GM23338 (cell line): ENCODE data around the gene TOMM5. TPM values are rescaled to one million over a fixed set of nuclear protein-coding genes. Genes with fewer than 3 reads are reported as not detected.

Source experiments
- ATAC-seq: fragments of 200-7000 bp; cut with Tn5 transposase; 3 replicates; pipeline ENCODE4 v1.9.1; 2020
- DNase-seq: peaks from one replicate; pipeline ENCODE4 v3.0.0-alpha.2; 2015; ENCODE audit warnings: low spot score
- H2AFZ ChIP-seq: fragments of 200-600 bp; sonication (generic); 2 replicates; pipeline ENCODE4 v1.8.0; 2016; ENCODE audit warnings: antibody characterized with exemption, mild to moderate bottlenecking, moderate library complexity
- H3F3A ChIP-seq: fragments of 200-600 bp; sonication (generic); replicated peaks from 2 replicates; pipeline ENCODE4 v1.8.0; 2017; ENCODE audit warnings: antibody characterized with exemption, mixed run types, low read depth
- H3K27ac ChIP-seq: fragments of 200-600 bp; sonication (generic); 2 replicates; pipeline ENCODE4 v1.6.1; 2016; ENCODE audit warnings: low read depth
- H3K27me3 ChIP-seq: fragments of 200-600 bp; sonication (generic); 2 replicates; pipeline ENCODE4 v1.8.0; 2016; ENCODE audit warnings: mild to moderate bottlenecking, mixed run types, moderate library complexity; ENCODE audit not compliant: insufficient read depth
- H3K36me3 ChIP-seq: fragments of 200-600 bp; sonication (generic); 2 replicates; pipeline ENCODE4 v1.8.0; 2016; ENCODE audit warnings: mild to moderate bottlenecking; ENCODE audit not compliant: insufficient read depth
- H3K4me1 ChIP-seq: fragments of 200-600 bp; sonication (generic); 2 replicates; pipeline ENCODE4 v1.8.0; 2016; ENCODE audit warnings: mild to moderate bottlenecking, moderate library complexity; ENCODE audit not compliant: insufficient read depth
- H3K4me2 ChIP-seq: fragments of 200-600 bp; sonication (generic); 2 replicates; pipeline ENCODE4 v1.7.1; 2017; ENCODE audit warnings: mixed run types
- H3K4me3 ChIP-seq: fragments of 200-600 bp; sonication (generic); 2 replicates; pipeline ENCODE4 v1.6.1; 2016; ENCODE audit warnings: mixed run types
- H3K79me2 ChIP-seq: fragments of 200-600 bp; sonication (generic); replicated peaks from 2 replicates; pipeline ENCODE4 v1.8.0; 2017; ENCODE audit warnings: mild to moderate bottlenecking; ENCODE audit not compliant: insufficient read depth
- H3K9me2 ChIP-seq: fragments of 200-600 bp; sonication (generic); 2 replicates; pipeline ENCODE4 v1.8.0; 2017; ENCODE audit not compliant: insufficient read depth
- H4K20me1 ChIP-seq: fragments of 200-600 bp; sonication (generic); replicated peaks from 2 replicates; pipeline ENCODE4 v1.8.0; 2017; ENCODE audit warnings: mild to moderate bottlenecking; ENCODE audit not compliant: insufficient read depth
- H3K27ac Mint-ChIP-seq: 2 replicates; pipeline ENCODE4 v1.8.0; 2020; ENCODE audit warnings: inconsistent platforms, mild to moderate bottlenecking, moderate library complexity, mixed read lengths
- H3K27me3 Mint-ChIP-seq: 3 replicates; pipeline ENCODE4 v1.8.0; 2022; ENCODE audit warnings: low read depth, mild to moderate bottlenecking, moderate library complexity, mixed read lengths, inconsistent platforms; ENCODE audit not compliant: insufficient read depth, poor library complexity
- H3K36me3 Mint-ChIP-seq: 3 replicates; pipeline ENCODE4 v1.8.0; 2021; ENCODE audit warnings: low read depth, mild to moderate bottlenecking, inconsistent platforms, moderate library complexity, mixed read lengths
- H3K4me1 Mint-ChIP-seq: 3 replicates; pipeline ENCODE4 v1.8.0; 2020; ENCODE audit warnings: mild to moderate bottlenecking, inconsistent platforms, mixed read lengths
- H3K4me3 Mint-ChIP-seq: 3 replicates; pipeline ENCODE4 v1.8.0; 2021; ENCODE audit warnings: moderate library complexity, mild to moderate bottlenecking, inconsistent platforms, mixed read lengths
- H3K9me3 Mint-ChIP-seq: 3 replicates; pipeline ENCODE4 v1.8.0; 2020; ENCODE audit warnings: moderate library complexity, mild to moderate bottlenecking, inconsistent platforms, mixed read lengths
- CREB1 ChIP-seq: fragments of 250-450 bp; sonication (Bioruptor Pico); IDR thresholded peaks from 2 replicates; pipeline ENCODE4 v1.5.0; 2020; ENCODE audit warnings: low read depth, mild to moderate bottlenecking, moderate library complexity
- CTCF ChIP-seq, 2 experiments: fragments of 200-600 bp in 1 of 2; sonication (generic) in 1 of 2; conservative IDR thresholded peaks; 2 replicates each; pipeline versions ENCODE4 v1.5.1 to v1.6.1; 2016 to 2017; ENCODE audit warnings: antibody characterized with exemption in 2 of 2, low read depth in 2 of 2, mild to moderate bottlenecking in 2 of 2, moderate library complexity in 1 of 2
- EZH2 ChIP-seq: fragments of 200-600 bp; sonication (generic); IDR thresholded peaks from one replicate; pipeline ENCODE4 v1.8.0; 2017; ENCODE audit warnings: antibody characterized with exemption, mild to moderate bottlenecking, low read depth; ENCODE audit not compliant: unreplicated experiment
- EZH2phosphoT487 ChIP-seq: fragments of 200-600 bp; sonication (generic); IDR thresholded peaks from one replicate; pipeline ENCODE4 v1.8.1; 2018; ENCODE audit warnings: antibody characterized with exemption; ENCODE audit not compliant: unreplicated experiment
- JUNB ChIP-seq: IDR thresholded peaks from one replicate; pipeline ENCODE4 v1.6.1; 2016; ENCODE audit warnings: antibody characterized with exemption; ENCODE audit not compliant: unreplicated experiment
- NANOG ChIP-seq: IDR thresholded peaks from 2 replicates; pipeline ENCODE4 v1.6.1; 2016; ENCODE audit warnings: antibody characterized with exemption, borderline replicate concordance
- REST ChIP-seq: IDR thresholded peaks from one replicate; pipeline ENCODE4 v1.6.1; 2018; ENCODE audit warnings: antibody characterized with exemption; ENCODE audit not compliant: unreplicated experiment
- ZNF114 ChIP-seq: fragments of 250-450 bp; sonication (Bioruptor Pico); IDR thresholded peaks from 2 replicates; pipeline ENCODE4 v1.5.0; 2020; ENCODE audit warnings: mild to moderate bottlenecking, moderate library complexity
- ZNF331 ChIP-seq: fragments of 250-450 bp; sonication (Bioruptor Pico); IDR thresholded peaks from 2 replicates; pipeline ENCODE4 v1.5.0; 2020; ENCODE audit warnings: low read depth, mild to moderate bottlenecking, moderate library complexity
- polyA plus RNA-seq: library from polyadenylated mRNA; unstranded; fragments of >200 nt; fragmentation: Nextera tagmentation; extraction: Ambion mirVana; gene quantifications from 2 replicates; pipeline ENCODE4 v1.2.1, GENCODE V29; 2016
- total RNA-seq: library from RNA; depleted of rRNA; stranded (reverse); fragments of >200 nt; shearing (Covaris generic); gene quantifications from 2 replicates; pipeline ENCODE4 v1.2.3, GENCODE V29; 2014
- TF ChIP-seq, protein P1 (sequence below): fragments of 250-450 bp; sonication (Bioruptor Pico); IDR thresholded peaks from 2 replicates; pipeline ENCODE4 v1.5.0; 2020; ENCODE audit warnings: mild to moderate bottlenecking, moderate library complexity

TOMM5 gene
- total and polyA plus RNA-seq, 2 experiments from 2014 or later = 158 to 529 TPM

- Histone ChIP-seq H3F3A (no peaks in the 10 kb centered on the region), H3K4me1 (no peaks in the 10 kb centered on the region; the same call in 1 of the 2 replicates), H4K20me1 (no peaks in the 10 kb centered on the region), H3K36me3 (no peaks in the 10 kb centered on the region), H2AFZ (no peak overlapping the region), H3K4me2 (no peak overlapping the region), H3K79me2 (no peaks in the 10 kb centered on the region), H3K4me3 (no peak overlapping the region), H3K27me3 (no peaks in the 10 kb centered on the region), H3K9me2 (no peaks in the 10 kb centered on the region), H3K27ac (no peak overlapping the region)
- Mint-ChIP-seq H3K4me1 (no peaks in the 10 kb centered on the region; the same call in 2 of the 3 replicates), H3K36me3 (no peaks in the 10 kb centered on the region), H3K27me3 (no peaks in the 10 kb centered on the region), H3K4me3 (no peak overlapping the region), H3K27ac (no peak overlapping the region), H3K9me3 (no peaks in the 10 kb centered on the region)
- ATAC-seq (peak; percentile 26; the same call in 1 of the 3 replicates), DNase-seq (peak; percentile 17)
- TF ChIP-seq NANOG = no peak
- TF ChIP-seq JUNB = no peak
- no peak for TF ChIP-seq CREB1 (CRISPR knock-in tag)
Observed at GRCh38 chr9:37617832-37618231, 25.4 kb upstream of the TOMM5 start.

DNA sequence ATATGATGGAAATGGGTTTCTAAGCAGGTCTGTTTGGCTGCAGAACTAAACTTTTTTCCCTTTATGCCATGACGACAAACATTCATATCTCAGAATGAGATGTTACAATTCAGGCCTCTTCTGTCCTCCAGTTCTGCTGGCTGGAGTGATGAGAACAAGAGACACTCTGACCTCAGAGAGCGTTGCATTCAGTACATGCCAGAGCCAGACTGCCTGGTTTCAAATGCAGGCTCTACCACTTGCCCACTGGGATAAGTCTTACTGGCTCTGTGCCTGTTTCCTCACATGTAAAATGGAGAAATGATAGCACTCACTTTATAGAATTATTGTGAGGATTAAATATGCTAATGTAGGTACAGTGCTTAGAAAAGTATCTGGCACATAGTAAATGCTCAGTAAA is 24.8 kb upstream of the TOMM5 start:
- no peaks in the 10 kb centered on the region for H3K79me2 ChIP-seq
- H3K9me3 Mint-ChIP-seq = no peaks in the 10 kb centered on the region
- H2AFZ ChIP-seq = no peak overlapping the region
- no peaks in the 10 kb centered on the region for H3K27me3 Mint-ChIP-seq
- no peaks in the 10 kb centered on the region for H3F3A ChIP-seq
- no peak overlapping the region for H3K4me2 ChIP-seq
- no peaks in the 10 kb centered on the region for H3K36me3 Mint-ChIP-seq
- H3K9me2 ChIP-seq = no peaks in the 10 kb centered on the region
- H3K27me3 ChIP-seq = no peaks in the 10 kb centered on the region
- H3K4me1 Mint-ChIP-seq = no peaks in the 10 kb centered on the region; the same call in 2 of the 3 replicates
- H3K4me3 Mint-ChIP-seq = no peak overlapping the region
- no peaks in the 10 kb centered on the region; the same call in 1 of the 2 replicates for H3K4me1 ChIP-seq
- H3K4me3 ChIP-seq = no peak overlapping the region
- H3K36me3 ChIP-seq = no peaks in the 10 kb centered on the region
- H3K27ac ChIP-seq = no peak overlapping the region
- no peaks in the 10 kb centered on the region for H4K20me1 ChIP-seq
- H3K27ac Mint-ChIP-seq = no peak overlapping the region
- DNase-seq = no peak
- ATAC-seq = no peak
- TF ChIP-seq, protein P1, sequence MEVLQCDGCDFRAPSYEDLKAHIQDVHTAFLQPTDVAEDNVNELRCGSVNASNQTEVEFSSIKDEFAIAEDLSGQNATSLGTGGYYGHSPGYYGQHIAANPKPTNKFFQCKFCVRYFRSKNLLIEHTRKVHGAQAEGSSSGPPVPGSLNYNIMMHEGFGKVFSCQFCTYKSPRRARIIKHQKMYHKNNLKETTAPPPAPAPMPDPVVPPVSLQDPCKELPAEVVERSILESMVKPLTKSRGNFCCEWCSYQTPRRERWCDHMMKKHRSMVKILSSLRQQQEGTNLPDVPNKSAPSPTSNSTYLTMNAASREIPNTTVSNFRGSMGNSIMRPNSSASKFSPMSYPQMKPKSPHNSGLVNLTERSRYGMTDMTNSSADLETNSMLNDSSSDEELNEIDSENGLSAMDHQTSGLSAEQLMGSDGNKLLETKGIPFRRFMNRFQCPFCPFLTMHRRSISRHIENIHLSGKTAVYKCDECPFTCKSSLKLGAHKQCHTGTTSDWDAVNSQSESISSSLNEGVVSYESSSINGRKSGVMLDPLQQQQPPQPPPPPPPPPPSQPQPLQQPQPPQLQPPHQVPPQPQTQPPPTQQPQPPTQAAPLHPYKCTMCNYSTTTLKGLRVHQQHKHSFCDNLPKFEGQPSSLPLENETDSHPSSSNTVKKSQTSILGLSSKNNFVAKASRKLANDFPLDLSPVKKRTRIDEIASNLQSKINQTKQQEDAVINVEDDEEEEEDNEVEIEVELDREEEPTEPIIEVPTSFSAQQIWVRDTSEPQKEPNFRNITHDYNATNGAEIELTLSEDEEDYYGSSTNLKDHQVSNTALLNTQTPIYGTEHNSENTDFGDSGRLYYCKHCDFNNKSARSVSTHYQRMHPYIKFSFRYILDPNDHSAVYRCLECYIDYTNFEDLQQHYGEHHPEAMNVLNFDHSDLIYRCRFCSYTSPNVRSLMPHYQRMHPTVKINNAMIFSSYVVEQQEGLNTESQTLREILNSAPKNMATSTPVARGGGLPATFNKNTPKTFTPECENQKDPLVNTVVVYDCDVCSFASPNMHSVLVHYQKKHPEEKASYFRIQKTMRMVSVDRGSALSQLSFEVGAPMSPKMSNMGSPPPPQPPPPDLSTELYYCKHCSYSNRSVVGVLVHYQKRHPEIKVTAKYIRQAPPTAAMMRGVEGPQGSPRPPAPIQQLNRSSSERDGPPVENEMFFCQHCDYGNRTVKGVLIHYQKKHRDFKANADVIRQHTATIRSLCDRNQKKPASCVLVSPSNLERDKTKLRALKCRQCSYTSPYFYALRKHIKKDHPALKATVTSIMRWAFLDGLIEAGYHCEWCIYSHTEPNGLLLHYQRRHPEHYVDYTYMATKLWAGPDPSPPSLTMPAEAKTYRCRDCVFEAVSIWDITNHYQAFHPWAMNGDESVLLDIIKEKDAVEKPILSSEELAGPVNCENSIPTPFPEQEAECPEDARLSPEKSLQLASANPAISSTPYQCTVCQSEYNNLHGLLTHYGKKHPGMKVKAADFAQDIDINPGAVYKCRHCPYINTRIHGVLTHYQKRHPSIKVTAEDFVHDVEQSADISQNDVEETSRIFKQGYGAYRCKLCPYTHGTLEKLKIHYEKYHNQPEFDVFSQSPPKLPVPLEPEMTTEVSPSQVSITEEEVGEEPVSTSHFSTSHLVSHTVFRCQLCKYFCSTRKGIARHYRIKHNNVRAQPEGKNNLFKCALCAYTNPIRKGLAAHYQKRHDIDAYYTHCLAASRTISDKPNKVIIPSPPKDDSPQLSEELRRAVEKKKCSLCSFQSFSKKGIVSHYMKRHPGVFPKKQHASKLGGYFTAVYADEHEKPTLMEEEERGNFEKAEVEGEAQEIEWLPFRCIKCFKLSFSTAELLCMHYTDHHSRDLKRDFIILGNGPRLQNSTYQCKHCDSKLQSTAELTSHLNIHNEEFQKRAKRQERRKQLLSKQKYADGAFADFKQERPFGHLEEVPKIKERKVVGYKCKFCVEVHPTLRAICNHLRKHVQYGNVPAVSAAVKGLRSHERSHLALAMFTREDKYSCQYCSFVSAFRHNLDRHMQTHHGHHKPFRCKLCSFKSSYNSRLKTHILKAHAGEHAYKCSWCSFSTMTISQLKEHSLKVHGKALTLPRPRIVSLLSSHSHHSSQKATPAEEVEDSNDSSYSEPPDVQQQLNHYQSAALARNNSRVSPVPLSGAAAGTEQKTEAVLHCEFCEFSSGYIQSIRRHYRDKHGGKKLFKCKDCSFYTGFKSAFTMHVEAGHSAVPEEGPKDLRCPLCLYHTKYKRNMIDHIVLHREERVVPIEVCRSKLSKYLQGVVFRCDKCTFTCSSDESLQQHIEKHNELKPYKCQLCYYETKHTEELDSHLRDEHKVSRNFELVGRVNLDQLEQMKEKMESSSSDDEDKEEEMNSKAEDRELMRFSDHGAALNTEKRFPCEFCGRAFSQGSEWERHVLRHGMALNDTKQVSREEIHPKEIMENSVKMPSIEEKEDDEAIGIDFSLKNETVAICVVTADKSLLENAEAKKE (CRISPR knock-in tag) = no peak
- TF ChIP-seq REST (no peak), EZH2phosphoT487 (no peak), ZNF114 (no peak), EZH2 (no peak), CTCF (conservative IDR thresholded peaks at IDR 0.05; ENCODE audit: low read depth in 2 of 2) (no peak), ZNF331 (CRISPR knock-in tag) (no peak)
